Endothelial cell (in vitro differentiated cells): ENCODE results near the gene ZNF513. TPM values are rescaled to one million over a fixed set of nuclear protein-coding genes. Genes with fewer than 3 reads are reported as not detected.

ENCODE experiments used
- DNase-seq: peaks from one replicate; pipeline ENCODE4 v3.0.0; 2021; ENCODE audit warnings: low spot score
- H3K27ac Mint-ChIP-seq: one replicate; pipeline ENCODE4 v1.8.0; 2021; ENCODE audit warnings: mixed read lengths, inconsistent platforms; ENCODE audit not compliant: unreplicated experiment
- H3K27me3 Mint-ChIP-seq: one replicate; pipeline ENCODE4 v1.8.0; 2021; ENCODE audit warnings: mild to moderate bottlenecking, moderate library complexity, mixed read lengths, inconsistent platforms; ENCODE audit not compliant: unreplicated experiment
- H3K36me3 Mint-ChIP-seq: one replicate; pipeline ENCODE4 v1.8.0; 2021; ENCODE audit warnings: mild to moderate bottlenecking, low read depth, mixed read lengths, inconsistent platforms; ENCODE audit not compliant: unreplicated experiment
- H3K4me1 Mint-ChIP-seq: one replicate; pipeline ENCODE4 v1.8.0; 2021; ENCODE audit warnings: mild to moderate bottlenecking, mixed read lengths, inconsistent platforms; ENCODE audit not compliant: unreplicated experiment
- H3K4me3 Mint-ChIP-seq: one replicate; pipeline ENCODE4 v1.8.0; 2021; ENCODE audit warnings: mild to moderate bottlenecking, mixed read lengths, inconsistent platforms; ENCODE audit not compliant: unreplicated experiment
- H3K9me3 Mint-ChIP-seq: one replicate; pipeline ENCODE4 v1.8.0; 2021; ENCODE audit warnings: mixed read lengths, inconsistent platforms; ENCODE audit not compliant: unreplicated experiment
- total RNA-seq: library from RNA; stranded (reverse); fragmentation: NEBNext Ultra II Directional; extraction: Animal tissue kit (Norgen Biotek cat#: 25700); gene quantifications from one replicate; pipeline ENCODE4 v1.2.1, GENCODE V29; 2021; ENCODE audit not compliant: unreplicated experiment
- TF ChIP-seq, protein P1 (sequence below): fragments of 200-600 bp; sonication (generic); IDR thresholded peaks from one replicate; pipeline ENCODE4 v1.5.0; 2021; ENCODE audit warnings: antibody characterized with exemption; ENCODE audit not compliant: unreplicated experiment

The ZNF513 gene
- total RNA-seq, 1 donor from 2014 or later, result 20.8 TPM

DNA sequence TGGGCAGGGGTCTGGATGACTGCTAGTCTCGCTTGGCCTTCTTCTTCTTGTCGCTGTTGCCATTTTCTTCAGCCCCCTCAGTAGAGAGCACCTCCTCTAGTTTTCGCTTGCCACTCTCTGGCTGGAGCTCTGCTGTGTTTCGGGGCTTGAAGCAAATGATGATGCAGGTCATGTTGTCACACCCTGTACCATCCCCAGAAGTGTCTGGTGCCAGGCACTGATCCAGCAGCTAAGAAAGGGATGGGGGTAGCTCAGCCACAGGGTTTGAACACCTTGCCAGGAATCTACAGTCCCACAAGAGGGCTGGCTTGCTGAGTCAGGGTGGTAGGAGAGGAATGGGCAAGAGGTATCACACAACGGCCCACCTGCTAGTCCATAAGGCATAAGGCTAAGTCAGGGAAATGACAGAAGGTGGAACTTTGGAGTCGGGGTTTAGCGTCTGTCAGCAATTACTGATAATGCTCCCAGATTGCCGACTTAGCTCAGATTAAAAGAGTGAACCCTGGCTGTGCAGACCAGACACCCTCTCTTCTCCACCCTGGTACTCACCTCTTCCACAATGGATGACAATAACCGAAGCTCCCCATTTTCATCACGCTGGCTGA, 1.1 kb upstream of the ZNF513 start:
- H3K4me3 Mint-ChIP-seq, result peak overlapping the region; percentile 70
- H3K36me3 Mint-ChIP-seq, result peaks cover 55% of the 10 kb centered on the region
- H3K27ac Mint-ChIP-seq, result peak overlapping the region; percentile 98
- TF ChIP-seq, protein P1, sequence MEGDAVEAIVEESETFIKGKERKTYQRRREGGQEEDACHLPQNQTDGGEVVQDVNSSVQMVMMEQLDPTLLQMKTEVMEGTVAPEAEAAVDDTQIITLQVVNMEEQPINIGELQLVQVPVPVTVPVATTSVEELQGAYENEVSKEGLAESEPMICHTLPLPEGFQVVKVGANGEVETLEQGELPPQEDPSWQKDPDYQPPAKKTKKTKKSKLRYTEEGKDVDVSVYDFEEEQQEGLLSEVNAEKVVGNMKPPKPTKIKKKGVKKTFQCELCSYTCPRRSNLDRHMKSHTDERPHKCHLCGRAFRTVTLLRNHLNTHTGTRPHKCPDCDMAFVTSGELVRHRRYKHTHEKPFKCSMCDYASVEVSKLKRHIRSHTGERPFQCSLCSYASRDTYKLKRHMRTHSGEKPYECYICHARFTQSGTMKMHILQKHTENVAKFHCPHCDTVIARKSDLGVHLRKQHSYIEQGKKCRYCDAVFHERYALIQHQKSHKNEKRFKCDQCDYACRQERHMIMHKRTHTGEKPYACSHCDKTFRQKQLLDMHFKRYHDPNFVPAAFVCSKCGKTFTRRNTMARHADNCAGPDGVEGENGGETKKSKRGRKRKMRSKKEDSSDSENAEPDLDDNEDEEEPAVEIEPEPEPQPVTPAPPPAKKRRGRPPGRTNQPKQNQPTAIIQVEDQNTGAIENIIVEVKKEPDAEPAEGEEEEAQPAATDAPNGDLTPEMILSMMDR, result no peak
- peaks cover 21% of the 10 kb centered on the region for H3K27me3 Mint-ChIP-seq
- no peaks in the 10 kb centered on the region for H3K9me3 Mint-ChIP-seq
- no peak for DNase-seq
- peaks cover 22% of the 10 kb centered on the region for H3K4me1 Mint-ChIP-seq

DNA sequence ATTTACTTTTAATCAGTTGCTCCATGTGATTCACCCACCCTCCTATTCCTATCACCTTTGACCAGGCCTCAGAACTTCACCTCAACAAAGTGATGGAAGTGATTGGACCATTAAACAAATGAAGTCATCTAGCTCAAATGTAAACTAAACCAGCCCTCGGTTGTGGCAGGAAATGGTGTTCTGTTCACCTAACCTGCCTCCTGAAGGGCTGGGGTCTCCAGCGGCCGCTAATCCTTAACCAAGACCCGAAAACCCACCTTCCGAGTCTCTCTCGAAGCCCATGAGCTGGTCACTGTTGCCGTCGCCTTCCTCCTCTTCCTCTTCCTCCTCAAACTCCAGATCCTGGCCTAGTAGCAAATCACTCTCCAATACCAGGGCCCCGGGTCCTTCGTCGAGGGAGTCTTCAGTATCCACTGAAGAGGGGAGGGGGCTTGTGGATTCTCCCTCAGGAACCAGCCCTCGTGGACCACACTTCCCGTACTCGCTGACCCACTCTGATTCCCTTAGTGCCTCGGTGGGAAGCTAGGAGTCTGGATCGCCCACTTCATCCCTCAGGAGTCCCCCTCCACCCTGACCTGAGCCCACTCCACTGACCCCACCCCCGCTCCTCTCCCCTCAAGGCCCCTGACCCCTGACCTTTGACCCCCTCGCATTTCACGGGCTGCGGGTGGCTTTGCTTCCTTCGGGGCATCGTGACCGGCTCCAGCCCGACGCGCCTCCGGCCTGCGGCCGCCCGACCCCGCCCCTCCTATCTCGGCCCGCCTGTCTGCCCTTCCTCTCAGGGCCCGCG, 503 bp downstream of the ZNF513 start:
- peaks cover 17% of the 10 kb centered on the region for H3K4me1 Mint-ChIP-seq
- peaks cover 21% of the 10 kb centered on the region for H3K27me3 Mint-ChIP-seq
- H3K4me3 Mint-ChIP-seq, result peak overlapping the region; percentile 93
- H3K36me3 Mint-ChIP-seq, result peaks cover 59% of the 10 kb centered on the region
- TF ChIP-seq, protein P1, result no peak
- DNase-seq, result no peak
- peak overlapping the region; percentile 98 for H3K27ac Mint-ChIP-seq
- no peaks in the 10 kb centered on the region for H3K9me3 Mint-ChIP-seq

DNA sequence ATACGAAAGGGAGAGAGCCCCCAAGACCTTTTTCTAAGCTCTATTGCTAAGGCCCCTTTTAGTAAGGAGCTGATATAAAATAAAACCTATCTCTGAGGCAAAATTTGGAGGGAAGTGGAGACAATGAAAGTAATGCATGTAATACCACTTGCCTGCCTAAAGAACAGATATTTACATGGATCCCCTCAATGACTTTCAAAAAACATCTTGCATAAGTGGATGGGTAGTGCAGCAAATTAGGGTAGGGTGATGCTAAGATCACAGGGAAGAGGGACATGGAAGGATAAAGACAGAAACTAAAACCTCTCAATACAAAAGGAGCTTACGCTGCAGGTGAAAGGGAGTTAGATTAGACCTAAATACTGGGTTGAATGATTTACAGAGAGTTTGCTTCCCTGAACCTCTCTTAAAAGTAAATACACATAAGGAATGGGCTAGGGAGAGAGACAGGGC, 1.1 kb downstream of the ZNF513 start:
- Mint-ChIP-seq H3K27me3 (peaks cover 21% of the 10 kb centered on the region), H3K36me3 (peaks cover 60% of the 10 kb centered on the region), H3K27ac (peak overlapping the region; percentile 98), H3K9me3 (no peaks in the 10 kb centered on the region), H3K4me3 (peak overlapping the region; percentile 93), H3K4me1 (peaks cover 17% of the 10 kb centered on the region)
- TF ChIP-seq, protein P1, result no peak
- no peak for DNase-seq

DNA sequence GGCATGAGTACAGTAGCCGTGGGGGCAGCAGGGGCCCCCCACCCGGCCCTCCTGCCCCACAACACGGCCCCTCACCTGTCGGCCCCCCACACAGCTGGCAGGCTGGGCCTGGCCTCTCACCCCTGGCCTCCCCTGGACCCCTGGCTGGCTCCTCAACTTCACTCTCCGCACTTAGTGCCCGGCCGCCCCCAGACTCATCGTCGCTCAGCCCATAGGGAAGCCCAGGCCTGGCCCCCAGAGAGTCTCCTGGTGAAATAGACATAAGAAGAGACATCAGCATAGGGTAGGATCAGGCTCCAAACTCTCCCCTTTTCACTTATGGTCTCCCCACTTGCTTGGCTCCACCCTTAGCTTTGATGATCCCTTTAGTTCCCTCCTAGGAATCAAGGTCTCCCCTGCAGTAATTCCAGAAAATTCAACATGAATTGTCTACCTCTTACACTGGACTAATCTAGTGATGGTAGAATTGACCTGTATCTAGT, 1.7 kb downstream of the ZNF513 start:
- Mint-ChIP-seq H3K36me3 (peaks cover 59% of the 10 kb centered on the region), H3K27me3 (peaks cover 21% of the 10 kb centered on the region), H3K4me1 (peaks cover 17% of the 10 kb centered on the region), H3K9me3 (no peaks in the 10 kb centered on the region), H3K27ac (peak overlapping the region; percentile 98), H3K4me3 (peak overlapping the region; percentile 93)
- TF ChIP-seq, protein P1, result no peak
- no peak for DNase-seq
